ENCODE measurements around the gene PROK1. TPM values are rescaled to one million over a fixed set of nuclear protein-coding genes. Genes with fewer than 3 reads are reported as not detected.
A peak's percentile ranks its signal among the peaks of the same experiment; 100 is the strongest.

The PROK1 gene
- total and polyA plus RNA-seq, 2 experiments from 2014 or later = not detected

DNA sequence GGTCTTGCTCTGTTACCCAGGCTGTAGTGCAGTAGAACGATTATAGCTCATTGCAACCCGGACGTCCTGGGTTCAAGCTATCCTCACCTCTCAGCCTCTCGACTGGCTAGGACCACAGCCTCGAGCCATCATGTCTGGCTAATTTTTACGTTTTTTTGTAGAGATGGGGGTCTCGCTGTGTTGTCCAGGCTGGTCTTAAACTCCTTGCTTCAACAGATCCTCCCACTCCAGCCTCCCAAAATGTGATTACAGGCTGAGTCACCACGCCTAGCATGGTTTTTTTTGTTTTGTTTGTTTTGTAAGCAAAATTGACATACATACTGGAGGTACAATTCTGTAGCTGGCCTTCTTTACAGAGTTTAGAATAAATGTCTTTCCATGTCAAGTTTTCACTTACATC, 42.5 kb upstream of the PROK1 start:
- Mint-ChIP-seq H3K36me3 (ENCODE audit: low read depth) (peaks cover 12% of the 10 kb centered on the region), H3K27me3 (ENCODE audit: insufficient read depth, low read depth, poor library complexity) (peaks cover 7% of the 10 kb centered on the region), H3K9me3 (no peaks in the 10 kb centered on the region; the same call in 2 of the 3 replicates), H3K4me3 (peak overlapping the region; percentile 99), H3K4me1 (peaks cover 6% of the 10 kb centered on the region; the same call in 2 of the 3 replicates), H3K27ac (no peak overlapping the region)
- DNase-seq (ENCODE audit: low spot score) (no peak), ATAC-seq (no peak)
- Histone ChIP-seq H3K4me1 (ENCODE audit: insufficient read depth) (peaks cover 5% of the 10 kb centered on the region; the same call in 1 of the 2 replicates), H3K4me2 (peak overlapping the region; percentile 88), H2AFZ (no peak overlapping the region), H4K20me1 (replicated peaks; ENCODE audit: insufficient read depth) (0 out of 2 replicates have a peak, but pooled peaks cover 3% of the 10 kb centered on the region), H3K4me3 (peak overlapping the region; percentile 88), H3K36me3 (ENCODE audit: insufficient read depth) (peaks cover 16% of the 10 kb centered on the region), H3K9me2 (ENCODE audit: insufficient read depth) (no peaks in the 10 kb centered on the region), H3F3A (replicated peaks; ENCODE audit: low read depth) (no peaks in the 10 kb centered on the region), H3K79me2 (replicated peaks; ENCODE audit: insufficient read depth) (peaks cover 17% of the 10 kb centered on the region), H3K27ac (ENCODE audit: low read depth) (no peak overlapping the region), H3K27me3 (ENCODE audit: insufficient read depth) (no peaks in the 10 kb centered on the region)
- TF ChIP-seq ZNF114 (CRISPR knock-in tag; IDR thresholded peaks at IDR 0.05) (no peak), POLR2AphosphoS5 (IDR thresholded peaks at IDR 0.05; ENCODE audit: low read depth) (no peak), EZH2 (IDR thresholded peaks at IDR 0.05; ENCODE audit: low read depth, unreplicated experiment) (no peak), NANOG (IDR thresholded peaks at IDR 0.05; ENCODE audit: borderline replicate concordance) (no peak), EZH2phosphoT487 (IDR thresholded peaks at IDR 0.05; ENCODE audit: unreplicated experiment) (no peak), JUNB (IDR thresholded peaks at IDR 0.05; ENCODE audit: unreplicated experiment) (no peak), ZNF462 (CRISPR knock-in tag; IDR thresholded peaks at IDR 0.05) (no peak), STAT1 (IDR thresholded peaks at IDR 0.05; ENCODE audit: unreplicated experiment) (no peak), CTCF (conservative IDR thresholded peaks at IDR 0.05; ENCODE audit: low read depth in 2 of 2) (no peak), ZNF331 (CRISPR knock-in tag; IDR thresholded peaks at IDR 0.05; ENCODE audit: low read depth) (no peak), CREB1 (CRISPR knock-in tag; IDR thresholded peaks at IDR 0.05; ENCODE audit: low read depth) (no peak)
- TF ChIP-seq, protein P1, sequence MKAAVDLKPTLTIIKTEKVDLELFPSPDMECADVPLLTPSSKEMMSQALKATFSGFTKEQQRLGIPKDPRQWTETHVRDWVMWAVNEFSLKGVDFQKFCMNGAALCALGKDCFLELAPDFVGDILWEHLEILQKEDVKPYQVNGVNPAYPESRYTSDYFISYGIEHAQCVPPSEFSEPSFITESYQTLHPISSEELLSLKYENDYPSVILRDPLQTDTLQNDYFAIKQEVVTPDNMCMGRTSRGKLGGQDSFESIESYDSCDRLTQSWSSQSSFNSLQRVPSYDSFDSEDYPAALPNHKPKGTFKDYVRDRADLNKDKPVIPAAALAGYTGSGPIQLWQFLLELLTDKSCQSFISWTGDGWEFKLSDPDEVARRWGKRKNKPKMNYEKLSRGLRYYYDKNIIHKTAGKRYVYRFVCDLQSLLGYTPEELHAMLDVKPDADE (IDR thresholded peaks at IDR 0.05) = no peak
- TF ChIP-seq, protein P2, sequence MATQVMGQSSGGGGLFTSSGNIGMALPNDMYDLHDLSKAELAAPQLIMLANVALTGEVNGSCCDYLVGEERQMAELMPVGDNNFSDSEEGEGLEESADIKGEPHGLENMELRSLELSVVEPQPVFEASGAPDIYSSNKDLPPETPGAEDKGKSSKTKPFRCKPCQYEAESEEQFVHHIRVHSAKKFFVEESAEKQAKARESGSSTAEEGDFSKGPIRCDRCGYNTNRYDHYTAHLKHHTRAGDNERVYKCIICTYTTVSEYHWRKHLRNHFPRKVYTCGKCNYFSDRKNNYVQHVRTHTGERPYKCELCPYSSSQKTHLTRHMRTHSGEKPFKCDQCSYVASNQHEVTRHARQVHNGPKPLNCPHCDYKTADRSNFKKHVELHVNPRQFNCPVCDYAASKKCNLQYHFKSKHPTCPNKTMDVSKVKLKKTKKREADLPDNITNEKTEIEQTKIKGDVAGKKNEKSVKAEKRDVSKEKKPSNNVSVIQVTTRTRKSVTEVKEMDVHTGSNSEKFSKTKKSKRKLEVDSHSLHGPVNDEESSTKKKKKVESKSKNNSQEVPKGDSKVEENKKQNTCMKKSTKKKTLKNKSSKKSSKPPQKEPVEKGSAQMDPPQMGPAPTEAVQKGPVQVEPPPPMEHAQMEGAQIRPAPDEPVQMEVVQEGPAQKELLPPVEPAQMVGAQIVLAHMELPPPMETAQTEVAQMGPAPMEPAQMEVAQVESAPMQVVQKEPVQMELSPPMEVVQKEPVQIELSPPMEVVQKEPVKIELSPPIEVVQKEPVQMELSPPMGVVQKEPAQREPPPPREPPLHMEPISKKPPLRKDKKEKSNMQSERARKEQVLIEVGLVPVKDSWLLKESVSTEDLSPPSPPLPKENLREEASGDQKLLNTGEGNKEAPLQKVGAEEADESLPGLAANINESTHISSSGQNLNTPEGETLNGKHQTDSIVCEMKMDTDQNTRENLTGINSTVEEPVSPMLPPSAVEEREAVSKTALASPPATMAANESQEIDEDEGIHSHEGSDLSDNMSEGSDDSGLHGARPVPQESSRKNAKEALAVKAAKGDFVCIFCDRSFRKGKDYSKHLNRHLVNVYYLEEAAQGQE (IDR thresholded peaks at IDR 0.05; ENCODE audit: unreplicated experiment) = no peak
